Measurements from ENCODE around the gene NOVA2. TPM values are rescaled to one million over a fixed set of nuclear protein-coding genes. Genes with fewer than 3 reads are reported as not detected.
A peak's percentile ranks its signal among the peaks of the same experiment; 100 is the strongest.

Gene NOVA2
- total RNA-seq, 1 donor from 2014 or later, result 10.7 TPM

DNA sequence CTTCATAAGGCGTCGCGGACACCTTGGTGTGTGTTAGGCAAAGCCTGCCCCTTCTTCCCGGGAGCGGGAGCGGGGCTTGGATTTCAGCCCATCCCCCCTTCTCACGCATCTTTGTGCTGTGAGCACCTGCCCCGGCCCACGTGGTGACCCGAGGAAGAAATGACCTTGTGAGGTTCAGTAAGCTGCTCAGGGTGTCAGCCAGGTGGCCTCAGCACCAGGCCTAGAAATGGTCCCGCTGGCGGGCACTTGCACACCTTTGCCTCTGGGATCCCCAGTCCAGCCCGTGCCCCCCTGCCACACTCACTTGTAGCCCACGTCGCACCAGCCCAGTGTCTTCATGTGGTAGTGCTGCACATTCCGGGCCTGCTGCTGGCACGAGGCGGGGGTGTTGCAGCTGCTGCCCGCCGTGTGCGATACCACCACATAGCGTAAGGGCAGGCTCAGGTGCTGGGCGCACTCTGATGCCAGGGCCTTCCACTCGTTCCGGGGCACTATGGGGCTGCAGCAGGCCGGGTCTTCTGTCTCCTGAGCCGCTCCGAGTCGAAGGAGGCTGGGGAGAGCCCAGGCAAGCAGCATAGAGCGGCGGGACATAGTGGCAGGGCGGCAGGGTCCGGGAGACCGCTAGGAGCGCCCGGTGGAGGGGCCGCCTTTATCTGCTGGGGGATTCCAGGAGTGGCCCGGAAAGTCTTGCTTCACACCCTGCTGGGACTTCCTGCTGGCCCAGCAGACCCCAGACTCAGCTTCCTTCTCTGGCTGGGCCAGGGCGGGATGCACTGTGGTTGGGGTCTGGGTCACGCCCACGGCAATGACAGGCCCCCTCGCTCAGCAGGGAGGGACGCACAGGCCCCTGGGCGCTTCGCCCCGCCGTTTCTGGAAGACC lies 49.0 kb upstream of the NOVA2 start, which contains the start of gene PGLYRP1:
Gene PGLYRP1, minus strand, starts transcription at position 623 of the 880 bp plus-strand sequence. Its CDS starts 32 bp downstream, at position 591.
- TF ChIP-seq EZH2 (IDR thresholded peaks at IDR 0.05; ENCODE audit: insufficient read depth, low read length), result peak; percentile 36
- TF ChIP-seq, protein P1, sequence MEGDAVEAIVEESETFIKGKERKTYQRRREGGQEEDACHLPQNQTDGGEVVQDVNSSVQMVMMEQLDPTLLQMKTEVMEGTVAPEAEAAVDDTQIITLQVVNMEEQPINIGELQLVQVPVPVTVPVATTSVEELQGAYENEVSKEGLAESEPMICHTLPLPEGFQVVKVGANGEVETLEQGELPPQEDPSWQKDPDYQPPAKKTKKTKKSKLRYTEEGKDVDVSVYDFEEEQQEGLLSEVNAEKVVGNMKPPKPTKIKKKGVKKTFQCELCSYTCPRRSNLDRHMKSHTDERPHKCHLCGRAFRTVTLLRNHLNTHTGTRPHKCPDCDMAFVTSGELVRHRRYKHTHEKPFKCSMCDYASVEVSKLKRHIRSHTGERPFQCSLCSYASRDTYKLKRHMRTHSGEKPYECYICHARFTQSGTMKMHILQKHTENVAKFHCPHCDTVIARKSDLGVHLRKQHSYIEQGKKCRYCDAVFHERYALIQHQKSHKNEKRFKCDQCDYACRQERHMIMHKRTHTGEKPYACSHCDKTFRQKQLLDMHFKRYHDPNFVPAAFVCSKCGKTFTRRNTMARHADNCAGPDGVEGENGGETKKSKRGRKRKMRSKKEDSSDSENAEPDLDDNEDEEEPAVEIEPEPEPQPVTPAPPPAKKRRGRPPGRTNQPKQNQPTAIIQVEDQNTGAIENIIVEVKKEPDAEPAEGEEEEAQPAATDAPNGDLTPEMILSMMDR (IDR thresholded peaks at IDR 0.05; ENCODE audit: insufficient read depth, low read depth, low read length), result no peak
- H3K79me2 ChIP-seq (ENCODE audit: insufficient read depth, low read length), result no peaks in the 10 kb centered on the region
- H3K27me3 ChIP-seq (ENCODE audit: insufficient read depth, low read length), result peaks cover 11% of the 10 kb centered on the region
- H2AFZ ChIP-seq (ENCODE audit: low read depth, low read length), result no peak within 1 kb of the TSS
- Mint-ChIP-seq H3K27ac (ENCODE audit: unreplicated experiment) (no peak within 1 kb of the TSS), H3K36me3 (ENCODE audit: low read depth, unreplicated experiment) (peaks cover 16% of the 10 kb centered on the region), H3K9me3 (ENCODE audit: unreplicated experiment) (peaks cover 5% of the 10 kb centered on the region), H3K27me3 (ENCODE audit: low read depth, unreplicated experiment) (peaks cover 9% of the 10 kb centered on the region), H3K4me1 (ENCODE audit: low read depth, unreplicated experiment) (no peaks in the 10 kb centered on the region), H3K4me3 (ENCODE audit: unreplicated experiment) (no peak within 1 kb of the TSS)
- no peaks in the 10 kb centered on the region for H3K4me1 ChIP-seq (ENCODE audit: insufficient read depth, low read length)
- H3K9me3 ChIP-seq (ENCODE audit: insufficient read depth, low read depth, low read length), result no peaks in the 10 kb centered on the region
- no peaks in the 10 kb centered on the region for H3K36me3 ChIP-seq (ENCODE audit: insufficient read depth, low read length)
- no peak within 1 kb of the TSS for H3K4me2 ChIP-seq (ENCODE audit: low read length)
- FAIRE-seq (no peak), DNase-seq (ENCODE audit: low read depth) (no peak)
- no peak within 1 kb of the TSS for H3K9ac ChIP-seq (ENCODE audit: low read length)
- H3K27ac ChIP-seq (ENCODE audit: low read depth, low read length), result no peak within 1 kb of the TSS
- no peak within 1 kb of the TSS for H3K4me3 ChIP-seq (ENCODE audit: insufficient read depth, low read depth, low read length)
- peaks cover 22% of the 10 kb centered on the region for H4K20me1 ChIP-seq (ENCODE audit: insufficient read depth, low read length)

DNA sequence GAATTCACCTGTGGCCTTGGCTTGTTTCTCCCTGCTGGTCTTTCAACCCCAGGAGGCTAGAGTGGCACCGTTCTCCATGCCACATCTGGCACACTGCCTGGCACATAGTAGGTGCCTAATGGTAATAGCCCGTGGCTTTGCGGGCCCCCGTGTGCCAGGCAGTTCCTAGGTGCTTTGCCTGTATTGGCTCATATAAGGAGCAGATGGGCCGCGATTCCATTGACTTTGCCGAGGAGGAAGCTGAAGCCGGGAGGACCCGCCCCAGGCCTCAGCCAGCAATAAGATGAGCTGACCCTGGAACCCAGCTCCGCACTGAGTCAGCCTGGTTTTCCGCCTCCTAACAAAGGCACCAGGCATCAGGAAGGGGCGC lies 48.4 kb upstream of the NOVA2 start:
- no peak overlapping the region for H3K9ac ChIP-seq (ENCODE audit: low read length)
- H4K20me1 ChIP-seq (ENCODE audit: insufficient read depth, low read length), result peaks cover 29% of the 10 kb centered on the region
- Mint-ChIP-seq H3K9me3 (ENCODE audit: unreplicated experiment) (peaks cover 5% of the 10 kb centered on the region), H3K27me3 (ENCODE audit: low read depth, unreplicated experiment) (peaks cover 10% of the 10 kb centered on the region), H3K36me3 (ENCODE audit: low read depth, unreplicated experiment) (peaks cover 17% of the 10 kb centered on the region), H3K27ac (ENCODE audit: unreplicated experiment) (no peak overlapping the region), H3K4me1 (ENCODE audit: low read depth, unreplicated experiment) (no peaks in the 10 kb centered on the region), H3K4me3 (ENCODE audit: unreplicated experiment) (no peak overlapping the region)
- no peak overlapping the region for H2AFZ ChIP-seq (ENCODE audit: low read depth, low read length)
- H3K9me3 ChIP-seq (ENCODE audit: insufficient read depth, low read depth, low read length), result no peaks in the 10 kb centered on the region
- H3K4me2 ChIP-seq (ENCODE audit: low read length), result no peak overlapping the region
- DNase-seq (ENCODE audit: low read depth), result no peak
- H3K79me2 ChIP-seq (ENCODE audit: insufficient read depth, low read length), result no peaks in the 10 kb centered on the region
- H3K36me3 ChIP-seq (ENCODE audit: insufficient read depth, low read length), result no peaks in the 10 kb centered on the region
- no peak for FAIRE-seq
- H3K27ac ChIP-seq (ENCODE audit: low read depth, low read length), result no peak overlapping the region
- H3K27me3 ChIP-seq (ENCODE audit: insufficient read depth, low read length), result peaks cover 11% of the 10 kb centered on the region
- no peak overlapping the region for H3K4me3 ChIP-seq (ENCODE audit: insufficient read depth, low read depth, low read length)
- TF ChIP-seq EZH2 (IDR thresholded peaks at IDR 0.05; ENCODE audit: insufficient read depth, low read length), result no peak
- TF ChIP-seq, protein P1 (IDR thresholded peaks at IDR 0.05; ENCODE audit: insufficient read depth, low read depth, low read length), result no peak
- H3K4me1 ChIP-seq (ENCODE audit: insufficient read depth, low read length), result peaks cover under 1% of the 10 kb centered on the region

All from astrocyte (in vitro differentiated cells and primary cell).